ENCODE results near the gene PAN2. TPM values are rescaled to one million over a fixed set of nuclear protein-coding genes. Genes with fewer than 3 reads are reported as not detected.
"Not testable (repeated sequence)": the region's sequence is repeated elsewhere in the genome, so short reads cannot be mapped to it uniquely, and the experiment has no call there.

Gene PAN2
- total RNA-seq, 2 donors from 2014 or later = 54.0 to 71.4 TPM

GRCh38 chr12:56330936-56331490 is 2.8 kb downstream of the PAN2 start:
- H3K36me3 Mint-ChIP-seq = peaks cover 0 to 3% of the 10 kb centered on the region in 2 donors
- no peak for DNase-seq (ENCODE audit: low spot score in 2 of 2)
- H3K9me3 Mint-ChIP-seq = no peaks in the 10 kb centered on the region
- ATAC-seq = no peak
- H3K27ac Mint-ChIP-seq = no peak overlapping the region

GRCh38 chr12:56326533-56326932 is 7.3 kb downstream of the PAN2 start:
- ATAC-seq = no peak
- peaks cover 0 to 6% of the 10 kb centered on the region in 2 donors for H3K36me3 Mint-ChIP-seq

GRCh38 chr12:56326126-56326525 is 7.7 kb downstream of the PAN2 start:
- Mint-ChIP-seq H3K36me3 (peaks cover 0 to 6% of the 10 kb centered on the region in 2 donors), H3K27ac (no peak overlapping the region)

More at GRCh38 chr12:56326533-56326932, 7.3 kb downstream of the PAN2 start:
- DNase-seq (ENCODE audit: low spot score in 2 of 2) = no peak
- H3K9me3 Mint-ChIP-seq = no peaks in the 10 kb centered on the region
- peak overlapping the region in 1 of 2 donors; percentile 23 for H3K27ac Mint-ChIP-seq

GRCh38 chr12:56324206-56324605 is 9.6 kb downstream of the PAN2 start:
- H3K9me3 Mint-ChIP-seq = no peaks in the 10 kb centered on the region
- DNase-seq (ENCODE audit: low spot score in 2 of 2) = no peak
- H3K27ac Mint-ChIP-seq = peak overlapping the region; percentile 24 to 57
- no peak for ATAC-seq
- H3K36me3 Mint-ChIP-seq = peaks cover 0 to 6% of the 10 kb centered on the region in 2 donors

More at GRCh38 chr12:56326126-56326525, 7.7 kb downstream of the PAN2 start:
- DNase-seq (ENCODE audit: low spot score in 2 of 2) (no peak), ATAC-seq (no peak)
- no peaks in the 10 kb centered on the region for H3K9me3 Mint-ChIP-seq

GRCh38 chr12:56321610-56322009 is 12.2 kb downstream of the PAN2 start:
- not testable (repeated sequence) for H3K27ac Mint-ChIP-seq, H3K9me3 Mint-ChIP-seq

GRCh38 chr12:56321027-56321426 is 12.8 kb downstream of the PAN2 start:
- Mint-ChIP-seq H3K9me3 (no peaks in the 10 kb centered on the region), H3K27ac (no peak overlapping the region), H3K36me3 (peaks cover under 1 to 4% of the 10 kb centered on the region in 2 donors)
- DNase-seq (ENCODE audit: low spot score in 2 of 2) = no peak
- ATAC-seq = peak; percentile 10 to 68

More at GRCh38 chr12:56321610-56322009, 12.2 kb downstream of the PAN2 start:
- not testable (repeated sequence) for DNase-seq (ENCODE audit: low spot score in 2 of 2); ATAC-seq; H3K36me3 Mint-ChIP-seq

- no peak for ATAC-seq
- Mint-ChIP-seq H3K36me3 (peaks cover 19% of the 10 kb centered on the region in 2 donors), H3K9me3 (no peaks in the 10 kb centered on the region), H3K27ac (peak overlapping the region in 1 of 2 donors; percentile 18)
- DNase-seq (ENCODE audit: low spot score in 2 of 2) = no peak
Measured at GRCh38 chr12:56317675-56318074, 16.1 kb downstream of the PAN2 start.

GRCh38 chr12:56315622-56316473 is 18.0 kb downstream of the PAN2 start, which contains the start of gene CNPY2:
TSS of gene CNPY2 (minus strand) at chr12:56315988. CDS start at chr12:56315217, 771 bp downstream.
- ATAC-seq = peak; percentile 91 to 95
- DNase-seq (ENCODE audit: low spot score in 2 of 2) = peak; percentile 87 to 92
- peak within 1 kb of the TSS; percentile 99 for H3K27ac Mint-ChIP-seq
- H3K36me3 Mint-ChIP-seq = peaks cover 19% of the 10 kb centered on the region in 2 donors
- H3K9me3 Mint-ChIP-seq = no peaks in the 10 kb centered on the region

- no peak for DNase-seq (ENCODE audit: low spot score in 2 of 2)
- ATAC-seq = peak in 1 of 2 donors; percentile 2
- Mint-ChIP-seq H3K9me3 (no peaks in the 10 kb centered on the region), H3K27ac (peak overlapping the region; percentile 99), H3K36me3 (peaks cover 19% of the 10 kb centered on the region in 2 donors)
Measured at GRCh38 chr12:56315249-56315621, 18.6 kb downstream of the PAN2 start.

- Mint-ChIP-seq H3K9me3 (no peaks in the 10 kb centered on the region), H3K36me3 (peaks cover 19 to 22% of the 10 kb centered on the region in 2 donors), H3K27ac (peak overlapping the region in 1 of 2 donors; percentile 84)
- ATAC-seq = no peak
- no peak for DNase-seq (ENCODE audit: low spot score in 2 of 2)
Measured at GRCh38 chr12:56311003-56311402, 22.8 kb downstream of the PAN2 start.

GRCh38 chr12:56308714-56309113 is 25.1 kb downstream of the PAN2 start:
- no peak for ATAC-seq
- H3K36me3 Mint-ChIP-seq = peaks cover 0 to 4% of the 10 kb centered on the region in 2 donors
- DNase-seq (ENCODE audit: low spot score in 2 of 2) = no peak
- no peak overlapping the region for H3K27ac Mint-ChIP-seq
- H3K9me3 Mint-ChIP-seq = no peaks in the 10 kb centered on the region

GRCh38 chr12:56307221-56307965 is 26.4 kb downstream of the PAN2 start:
- no peaks in the 10 kb centered on the region for H3K9me3 Mint-ChIP-seq

GRCh38 chr12:56304872-56305590 is 28.8 kb downstream of the PAN2 start:
- H3K9me3 Mint-ChIP-seq = no peaks in the 10 kb centered on the region
- peak overlapping the region in 1 of 2 donors; percentile 42 for H3K27ac Mint-ChIP-seq
- peaks cover 3 to 4% of the 10 kb centered on the region in 2 donors for H3K36me3 Mint-ChIP-seq
- DNase-seq (ENCODE audit: low spot score in 2 of 2) = no peak
- ATAC-seq = no peak

More at GRCh38 chr12:56307221-56307965, 26.4 kb downstream of the PAN2 start:
- ATAC-seq (no peak), DNase-seq (ENCODE audit: low spot score in 2 of 2) (no peak)
- peaks cover 0 to 4% of the 10 kb centered on the region in 2 donors for H3K36me3 Mint-ChIP-seq
- no peak overlapping the region for H3K27ac Mint-ChIP-seq

- ATAC-seq = no peak
- DNase-seq (ENCODE audit: low spot score in 2 of 2) = no peak
- Mint-ChIP-seq H3K27ac (no peak overlapping the region), H3K36me3 (peaks cover 8 to 11% of the 10 kb centered on the region in 2 donors), H3K9me3 (no peaks in the 10 kb centered on the region)
Measured at GRCh38 chr12:56304276-56304675, 29.5 kb downstream of the PAN2 start.

GRCh38 chr12:56300644-56301464 is 32.9 kb downstream of the PAN2 start:
- H3K36me3 Mint-ChIP-seq = peaks cover 25 to 37% of the 10 kb centered on the region in 2 donors
- no peaks in the 10 kb centered on the region for H3K9me3 Mint-ChIP-seq
- peak in 1 of 2 donors; percentile 2 for ATAC-seq
- no peak for DNase-seq (ENCODE audit: low spot score in 2 of 2)
- peak overlapping the region; percentile 92 to 95 for H3K27ac Mint-ChIP-seq

Data from activated naive CD4-positive, alpha-beta T cell treated with anti-CD3 and anti-CD28 coated beads, Interleukin-2, amount 50 U/mL, for 72 hours (primary cell).